GM19328 (cell line): Measurements from ENCODE around the gene INPP5A.

Source experiments
- ATAC-seq: cut with Tn5 transposase; IDR thresholded peaks from one replicate; pipeline ENCODE4 v1.9.1; 2021; ENCODE audit warnings: mild to moderate bottlenecking, moderate library complexity; ENCODE audit not compliant: unreplicated experiment

The INPP5A gene

GRCh38 chr10:132748135-132748534, 210.5 kb downstream of the INPP5A start:
- no peak for ATAC-seq

DNA sequence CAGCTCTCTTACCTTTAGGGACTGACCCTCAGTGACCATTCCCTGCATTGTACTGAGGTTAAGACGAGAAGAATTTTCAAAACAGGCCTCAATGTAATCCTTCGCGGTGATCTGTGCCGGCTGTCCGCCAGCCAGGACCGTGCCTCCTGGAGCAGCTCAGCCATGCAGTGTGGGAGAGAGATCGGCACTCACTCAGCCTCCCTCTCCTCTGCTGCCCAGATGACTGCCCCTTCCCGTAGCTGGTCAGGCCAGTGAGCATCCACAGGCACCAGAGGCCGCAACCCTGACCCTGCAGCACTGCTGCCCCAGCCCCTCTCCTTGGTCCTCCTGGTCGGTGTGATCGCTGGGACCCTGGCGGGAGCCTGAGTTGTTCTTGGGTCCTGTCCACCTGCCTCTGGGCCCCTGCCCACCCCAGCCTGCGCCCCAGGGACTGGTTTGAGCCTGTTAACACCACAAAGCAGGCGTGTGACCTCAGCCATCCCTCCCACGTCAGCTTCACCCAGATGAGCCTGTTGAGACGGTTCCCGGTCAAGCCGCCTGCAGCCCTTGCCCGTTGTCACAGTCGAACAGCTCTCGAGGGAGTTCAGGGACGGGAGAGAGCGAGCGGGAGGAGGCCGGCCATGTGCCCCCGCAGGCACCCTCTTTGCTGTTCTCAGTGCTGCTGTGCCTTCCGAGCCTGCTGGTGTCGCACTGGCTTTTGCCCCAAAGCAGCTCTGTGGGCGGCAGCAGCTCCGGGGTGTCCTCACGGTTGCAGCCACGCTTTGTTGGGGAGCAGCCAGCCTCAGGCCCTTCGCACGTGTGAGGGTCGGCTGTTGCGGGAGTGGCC, 211.2 kb downstream of the INPP5A start:
- ATAC-seq: no peak

GRCh38 chr10:132749371-132749795, 211.8 kb downstream of the INPP5A start:
- ATAC-seq: no peak

GRCh38 chr10:132750936-132751335, 213.3 kb downstream of the INPP5A start:
- no peak for ATAC-seq

DNA sequence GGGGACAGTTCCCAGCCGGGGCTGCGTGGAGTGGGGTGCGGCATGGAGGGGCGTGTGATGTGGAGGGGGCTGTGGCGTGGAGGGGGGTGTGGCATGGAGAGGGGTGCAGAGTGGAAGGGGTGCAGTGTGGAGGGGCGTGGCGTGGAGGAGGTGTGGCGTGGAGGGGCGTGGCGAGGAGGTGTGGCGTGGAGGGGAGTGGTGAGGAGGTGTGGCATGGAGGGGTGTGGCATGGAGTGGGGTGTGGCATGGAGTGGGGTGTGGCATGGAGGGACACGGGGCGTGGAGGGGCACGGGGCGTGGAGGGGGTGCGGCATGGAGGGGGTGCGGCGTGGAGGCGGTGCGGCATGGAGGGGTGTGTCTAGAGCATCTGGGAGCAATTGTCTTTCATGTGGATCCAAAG, 214.8 kb downstream of the INPP5A start:
- no peak for ATAC-seq

GRCh38 chr10:132752961-132753360, 215.4 kb downstream of the INPP5A start:
- no peak for ATAC-seq

- ATAC-seq: no peak
These were observed 216.0 kb downstream of the INPP5A start for GRCh38 chr10:132753596-132753995.

GRCh38 chr10:132754071-132754470, 216.5 kb downstream of the INPP5A start:
- ATAC-seq: no peak

DNA sequence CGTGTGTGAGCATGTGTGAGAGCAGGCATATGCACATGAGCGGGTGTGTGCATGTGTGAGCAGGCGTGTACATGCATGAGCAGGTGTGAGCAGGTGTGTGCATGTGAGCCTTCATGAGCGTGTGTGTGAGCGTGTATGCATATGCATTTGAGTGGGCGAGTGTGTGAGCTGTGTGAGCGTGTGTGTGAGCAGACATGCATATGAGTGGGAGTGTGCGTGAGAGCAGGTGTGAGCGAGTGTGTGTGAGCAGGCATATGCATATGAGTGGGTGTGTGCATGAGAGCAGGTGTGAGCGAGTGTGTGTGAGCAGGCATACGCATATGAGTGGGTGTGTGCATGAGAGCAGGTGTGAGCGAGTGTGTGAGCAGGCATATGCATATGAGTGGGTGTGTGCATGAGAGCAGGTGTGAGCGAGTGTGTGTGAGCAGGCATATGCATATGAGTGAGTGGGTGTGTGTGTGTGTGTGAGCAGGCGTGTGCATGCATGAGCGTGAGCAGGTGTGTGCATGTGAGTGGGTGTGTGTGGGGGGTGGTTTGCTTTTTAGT, 217.7 kb downstream of the INPP5A start:
- no peak for ATAC-seq

GRCh38 chr10:132756591-132756990, 219.0 kb downstream of the INPP5A start:
- no peak for ATAC-seq

- ATAC-seq: no peak
These were observed 219.6 kb downstream of the INPP5A start for GRCh38 chr10:132757171-132757570.

DNA sequence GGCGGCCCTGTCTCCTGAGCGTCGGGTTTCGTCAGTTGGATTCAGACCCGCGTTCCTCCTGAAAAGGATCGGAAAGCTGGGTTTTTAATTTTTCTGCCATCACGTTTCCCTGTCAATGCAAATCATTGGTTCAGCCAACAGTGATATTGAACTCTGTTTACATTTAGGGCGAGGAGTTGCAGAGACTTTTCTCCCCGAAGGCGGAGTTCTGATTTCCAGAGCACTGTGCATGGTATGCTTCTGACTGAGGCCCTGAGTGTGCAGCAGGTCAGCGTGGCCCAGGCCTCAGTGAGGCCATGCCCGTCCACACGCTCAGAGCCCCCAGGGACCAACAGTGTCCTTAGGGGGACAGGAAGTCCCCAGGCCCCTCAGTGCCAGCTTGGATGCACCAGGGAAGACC, 221.3 kb downstream of the INPP5A start:
- ATAC-seq: no peak

DNA sequence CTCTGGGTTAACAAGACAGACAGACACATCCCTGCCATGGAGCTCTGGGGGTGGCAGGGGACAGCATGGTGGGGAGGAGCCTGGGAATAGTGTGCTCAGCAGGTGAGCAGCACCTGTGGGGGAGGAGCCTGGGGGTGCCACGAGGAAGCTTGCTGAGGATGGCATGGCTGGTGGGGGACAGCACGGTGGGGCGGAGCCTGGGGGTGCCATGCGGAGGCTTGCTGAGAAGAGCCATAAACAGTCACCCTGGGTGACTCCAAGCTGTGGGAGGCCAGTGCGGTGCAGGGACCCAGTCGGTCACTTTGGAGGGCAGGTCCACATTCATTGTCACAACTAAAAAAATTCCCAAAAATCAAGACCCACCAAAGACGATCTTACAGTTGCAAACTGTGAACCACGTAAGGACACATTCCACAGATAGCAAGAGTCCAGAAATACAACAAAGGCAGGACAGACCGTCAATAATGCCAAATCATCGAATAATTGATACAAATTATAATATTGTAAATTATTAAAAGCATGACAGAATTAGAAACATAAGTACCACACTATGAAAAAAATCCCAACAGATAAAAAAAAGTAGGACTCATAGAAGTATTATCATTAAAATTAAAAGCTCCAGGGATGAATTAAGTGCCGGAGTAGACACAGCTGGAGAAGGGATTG, 223.9 kb downstream of the INPP5A start:
- no peak for ATAC-seq

DNA sequence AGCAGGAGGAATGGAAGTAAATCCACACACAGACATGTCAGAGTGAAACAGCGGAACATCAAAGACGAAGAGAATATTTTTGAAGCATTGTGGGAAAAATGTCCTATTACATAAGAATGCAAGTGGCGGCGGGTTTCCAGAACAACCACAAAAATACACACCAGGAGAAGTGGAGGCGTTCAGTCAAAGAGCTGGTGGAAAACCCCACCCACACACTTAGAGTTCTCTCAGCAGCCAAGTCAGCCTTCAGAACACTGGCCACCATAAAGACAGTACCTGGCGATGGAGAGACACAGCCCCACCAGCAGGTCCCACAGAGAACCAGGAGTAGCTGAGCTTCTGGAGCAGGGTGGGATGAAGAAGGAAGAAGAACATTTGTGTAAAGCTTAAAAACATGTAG, 224.7 kb downstream of the INPP5A start:
- ATAC-seq: no peak

DNA sequence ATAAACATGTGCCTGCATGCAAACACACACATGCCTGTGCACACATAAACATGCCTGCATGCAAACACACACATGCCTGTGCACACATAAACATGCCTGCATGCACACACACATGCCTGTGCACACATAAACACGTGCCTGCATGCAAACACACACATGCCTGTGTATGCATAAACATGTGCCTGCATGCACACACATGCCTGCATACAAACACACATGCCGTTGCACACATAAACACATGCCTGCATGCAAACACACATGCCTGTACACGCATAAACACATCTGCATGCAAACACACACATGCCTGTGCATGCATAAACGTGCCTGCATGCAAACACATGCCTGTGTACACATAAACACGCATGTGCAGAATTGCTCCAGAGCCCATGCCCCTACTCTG, 226.0 kb downstream of the INPP5A start:
- ATAC-seq: no peak

DNA sequence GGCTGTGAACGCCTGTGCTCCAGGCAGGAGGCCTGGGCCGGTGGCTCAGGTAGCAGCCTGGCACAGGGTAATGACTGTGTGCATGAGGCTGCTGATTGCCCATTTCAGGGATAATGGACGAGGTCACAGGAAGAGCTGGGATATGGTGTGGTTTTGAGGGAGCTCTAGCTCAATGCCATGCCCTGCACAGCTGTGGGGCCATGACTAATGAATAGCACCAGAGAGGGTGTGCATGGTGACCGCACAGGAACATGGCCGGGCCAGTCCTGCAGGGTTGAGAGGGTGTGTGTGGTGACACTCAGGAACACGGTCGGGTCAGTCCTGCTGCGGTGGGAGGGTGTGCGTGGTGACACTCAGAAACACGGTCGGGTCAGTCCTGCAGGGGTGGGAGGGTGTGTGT, 226.5 kb downstream of the INPP5A start:
- no peak for ATAC-seq

DNA sequence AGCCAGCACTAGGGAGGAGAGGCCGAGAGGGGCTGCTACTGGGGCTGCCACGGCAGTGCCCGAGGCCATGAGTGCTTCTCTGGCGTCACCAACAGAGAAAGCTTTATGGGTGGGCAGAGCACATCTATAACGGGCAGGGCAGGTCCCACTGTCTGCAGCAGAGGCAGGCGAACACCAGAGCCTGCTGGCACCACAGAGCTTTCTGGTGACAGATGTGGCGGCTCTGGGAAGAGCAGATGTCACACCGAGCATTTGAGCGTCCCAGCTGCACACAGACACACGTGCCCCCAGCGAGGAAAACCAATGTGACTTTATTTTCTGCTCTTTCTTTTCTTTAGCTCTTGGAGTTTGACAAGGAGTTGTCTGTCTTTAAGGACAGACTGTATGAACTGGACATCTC, 227.8 kb downstream of the INPP5A start:
- no peak for ATAC-seq

- no peak for ATAC-seq
These were observed 228.7 kb downstream of the INPP5A start for GRCh38 chr10:132766291-132766690.

- no peak for ATAC-seq
These were observed 231.0 kb downstream of the INPP5A start for GRCh38 chr10:132768346-132769248.

DNA sequence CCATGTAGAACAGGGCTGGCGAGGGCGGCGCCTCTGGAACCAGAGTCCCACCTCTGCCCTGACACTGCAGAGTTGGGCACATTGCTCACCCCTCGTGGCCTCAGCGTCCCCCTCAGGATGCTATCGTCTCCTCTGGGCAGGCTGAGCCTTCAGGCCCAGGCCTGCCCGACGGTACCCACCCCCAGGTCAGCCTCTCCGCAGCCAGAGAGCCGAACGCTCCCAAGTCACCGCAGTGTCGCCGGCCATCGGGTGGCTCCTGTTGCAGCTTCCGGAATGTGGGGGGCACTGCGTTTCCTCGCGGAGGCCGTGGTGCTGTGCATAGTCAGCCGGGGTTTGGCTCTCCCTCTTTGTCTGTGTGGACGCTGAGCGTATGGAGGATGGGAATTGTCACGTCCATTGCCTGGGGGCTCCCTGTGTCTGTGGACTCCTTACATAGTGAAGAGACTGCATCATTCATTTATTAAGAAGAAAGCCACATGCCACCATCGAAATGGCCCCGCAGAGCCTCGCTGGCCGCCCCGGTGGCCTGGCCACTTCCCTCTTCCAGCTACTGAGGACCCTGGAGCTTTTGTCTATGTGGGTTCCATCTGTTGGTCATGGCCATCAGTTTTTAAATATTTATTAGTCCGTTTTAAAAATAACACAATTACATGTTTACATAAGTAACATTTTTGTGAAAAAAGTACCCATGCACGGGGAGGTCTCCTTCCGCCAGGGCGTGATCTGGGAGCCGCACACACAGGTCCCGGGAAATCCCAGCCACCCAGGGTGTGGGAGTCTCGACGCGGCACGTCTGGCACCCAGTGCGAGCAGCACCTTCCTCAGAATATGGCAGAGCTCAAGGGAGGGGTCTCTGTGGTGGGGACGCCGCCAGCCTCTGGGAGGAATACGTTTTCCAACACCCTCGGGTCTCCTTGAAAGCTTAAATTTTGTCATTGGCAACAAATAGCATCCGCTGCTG, 232.8 kb downstream of the INPP5A start:
- ATAC-seq: no peak
